Astrocyte (in vitro differentiated cells and primary cell): ENCODE measurements around the gene HDAC8. TPM values are rescaled to one million over a fixed set of nuclear protein-coding genes. Genes with fewer than 3 reads are reported as not detected.

Experiments
- DNase-seq: peaks from one replicate; pipeline ENCODE4 v3.0.0-alpha.2; 2010; ENCODE audit warnings: low read depth
- FAIRE-seq: peaks from 2 replicates; lab custom pipeline; 2011; peaks lifted over from hg19 to GRCh38; lab: Jason Lieb, UNC
- H2AFZ ChIP-seq: 2 replicates; pipeline ENCODE4 v1.6.0; 2012; ENCODE audit warnings: low read depth, low read length, inconsistent platforms
- H3K27ac ChIP-seq: 2 replicates; pipeline ENCODE4 v1.5.1; 2011; ENCODE audit warnings: low read depth, low read length, inconsistent platforms
- H3K27me3 ChIP-seq: 2 replicates; pipeline ENCODE4 v1.6.0; 2011; ENCODE audit warnings: low read length, inconsistent platforms; ENCODE audit not compliant: insufficient read depth
- H3K36me3 ChIP-seq: 2 replicates; pipeline ENCODE4 v1.5.1; 2011; ENCODE audit warnings: low read length, inconsistent platforms; ENCODE audit not compliant: insufficient read depth
- H3K4me1 ChIP-seq: 2 replicates; pipeline ENCODE4 v1.5.1; 2011; ENCODE audit warnings: low read length, inconsistent platforms; ENCODE audit not compliant: insufficient read depth
- H3K4me2 ChIP-seq: 2 replicates; pipeline ENCODE4 v1.6.0; 2012; ENCODE audit warnings: low read length, inconsistent platforms
- H3K4me3 ChIP-seq: 2 replicates; pipeline ENCODE4 v1.5.1; 2011; ENCODE audit warnings: low read depth, mild to moderate bottlenecking, low read length, inconsistent platforms; ENCODE audit not compliant: insufficient read depth
- H3K79me2 ChIP-seq: 2 replicates; pipeline ENCODE4 v1.6.0; 2012; ENCODE audit warnings: mild to moderate bottlenecking, low read length, inconsistent platforms; ENCODE audit not compliant: insufficient read depth
- H3K9ac ChIP-seq: 2 replicates; pipeline ENCODE4 v1.6.0; 2012; ENCODE audit warnings: mild to moderate bottlenecking, low read length, inconsistent platforms
- H3K9me3 ChIP-seq: 2 replicates; pipeline ENCODE4 v1.5.1; 2012; ENCODE audit warnings: low read depth, mild to moderate bottlenecking, low read length, inconsistent platforms; ENCODE audit not compliant: insufficient read depth
- H4K20me1 ChIP-seq: 2 replicates; pipeline ENCODE4 v1.6.0; 2012; ENCODE audit warnings: low read length, inconsistent platforms; ENCODE audit not compliant: insufficient read depth
- H3K27ac Mint-ChIP-seq: one replicate; pipeline ENCODE4 v1.8.0; 2021; ENCODE audit warnings: mild to moderate bottlenecking, mixed read lengths; ENCODE audit not compliant: unreplicated experiment
- H3K27me3 Mint-ChIP-seq: one replicate; pipeline ENCODE4 v1.8.0; 2021; ENCODE audit warnings: low read depth, mixed read lengths; ENCODE audit not compliant: unreplicated experiment
- H3K36me3 Mint-ChIP-seq: one replicate; pipeline ENCODE4 v1.8.0; 2021; ENCODE audit warnings: low read depth, mixed read lengths; ENCODE audit not compliant: unreplicated experiment
- H3K4me1 Mint-ChIP-seq: one replicate; pipeline ENCODE4 v1.8.0; 2021; ENCODE audit warnings: low read depth, mixed read lengths; ENCODE audit not compliant: unreplicated experiment
- H3K4me3 Mint-ChIP-seq: one replicate; pipeline ENCODE4 v1.8.0; 2021; ENCODE audit warnings: mild to moderate bottlenecking, moderate library complexity, mixed read lengths; ENCODE audit not compliant: unreplicated experiment
- H3K9me3 Mint-ChIP-seq: one replicate; pipeline ENCODE4 v1.8.0; 2021; ENCODE audit warnings: mild to moderate bottlenecking, mixed read lengths; ENCODE audit not compliant: unreplicated experiment
- CTCF ChIP-seq: IDR thresholded peaks from 2 replicates; pipeline ENCODE4 v1.5.1; 2011; ENCODE audit warnings: low read depth, mild to moderate bottlenecking, inconsistent platforms, low read length, moderate library complexity; ENCODE audit not compliant: insufficient read depth
- EZH2 ChIP-seq: IDR thresholded peaks from 2 replicates; pipeline ENCODE4 v1.6.1; 2012; ENCODE audit warnings: mild to moderate bottlenecking, low read length, inconsistent platforms; ENCODE audit not compliant: insufficient read depth
- total RNA-seq: library from RNA; stranded (reverse); gene quantifications from 2 replicates; pipeline ENCODE4 v1.2.1, GENCODE V29; 2021

Gene HDAC8
- total RNA-seq, 1 donor from 2014 or later: 23.6 TPM

GRCh38 chrX:72317139-72317538 is 255.5 kb downstream of the HDAC8 start:
- Histone ChIP-seq H3K4me3 (no peak overlapping the region), H3K27ac (no peak overlapping the region), H3K27me3 (no peaks in the 10 kb centered on the region), H4K20me1 (no peaks in the 10 kb centered on the region), H3K9ac (no peak overlapping the region), H3K79me2 (no peaks in the 10 kb centered on the region), H3K4me2 (no peak overlapping the region), H3K9me3 (no peaks in the 10 kb centered on the region), H3K36me3 (no peaks in the 10 kb centered on the region), H2AFZ (no peak overlapping the region), H3K4me1 (no peaks in the 10 kb centered on the region)
- Mint-ChIP-seq H3K27ac (no peak overlapping the region), H3K9me3 (no peaks in the 10 kb centered on the region), H3K27me3 (peaks cover 20% of the 10 kb centered on the region), H3K4me1 (no peaks in the 10 kb centered on the region), H3K4me3 (no peak overlapping the region), H3K36me3 (no peaks in the 10 kb centered on the region)
- no peak for TF ChIP-seq EZH2
- TF ChIP-seq CTCF: no peak
- DNase-seq (no peak), FAIRE-seq (peak; percentile 87)

GRCh38 chrX:72316408-72317110 is 256.1 kb downstream of the HDAC8 start:
- Histone ChIP-seq H3K9ac (no peak overlapping the region), H3K4me3 (no peak overlapping the region), H2AFZ (no peak overlapping the region), H3K4me2 (no peak overlapping the region), H3K27ac (no peak overlapping the region), H3K36me3 (no peaks in the 10 kb centered on the region), H3K4me1 (no peaks in the 10 kb centered on the region), H3K79me2 (no peaks in the 10 kb centered on the region), H3K27me3 (no peaks in the 10 kb centered on the region), H4K20me1 (no peaks in the 10 kb centered on the region), H3K9me3 (no peaks in the 10 kb centered on the region)
- no peaks in the 10 kb centered on the region for H3K4me1 Mint-ChIP-seq
- H3K4me3 Mint-ChIP-seq: no peak overlapping the region
- H3K36me3 Mint-ChIP-seq: no peaks in the 10 kb centered on the region
- FAIRE-seq (no peak), DNase-seq (no peak)
- TF ChIP-seq EZH2: no peak
- no peak for TF ChIP-seq CTCF
- no peaks in the 10 kb centered on the region for H3K9me3 Mint-ChIP-seq
- H3K27ac Mint-ChIP-seq: no peak overlapping the region
- H3K27me3 Mint-ChIP-seq: peaks cover 20% of the 10 kb centered on the region

- peak; percentile 5 for FAIRE-seq
- Histone ChIP-seq H3K9me3 (no peaks in the 10 kb centered on the region), H3K79me2 (no peaks in the 10 kb centered on the region), H3K4me3 (no peak overlapping the region), H3K4me2 (no peak overlapping the region), H3K36me3 (no peaks in the 10 kb centered on the region), H2AFZ (no peak overlapping the region), H3K27me3 (no peaks in the 10 kb centered on the region), H3K27ac (no peak overlapping the region), H4K20me1 (no peaks in the 10 kb centered on the region), H3K9ac (no peak overlapping the region), H3K4me1 (no peaks in the 10 kb centered on the region)
- no peak overlapping the region for H3K4me3 Mint-ChIP-seq
- H3K9me3 Mint-ChIP-seq: no peaks in the 10 kb centered on the region
- no peak for TF ChIP-seq CTCF
- TF ChIP-seq EZH2: no peak
- H3K36me3 Mint-ChIP-seq: no peaks in the 10 kb centered on the region
- H3K4me1 Mint-ChIP-seq: no peaks in the 10 kb centered on the region
- DNase-seq: no peak
- H3K27me3 Mint-ChIP-seq: peaks cover 20% of the 10 kb centered on the region
- H3K27ac Mint-ChIP-seq: no peak overlapping the region
Measured at GRCh38 chrX:72314881-72315280, 257.8 kb downstream of the HDAC8 start.
